CD4-positive, alpha-beta T cell treated with Interleukin-12 subunit alpha and Interleukin-12 subunit beta, for 1 hour (primary cell): ENCODE measurements around the gene ARX.

Source experiments
- DNase-seq: peaks from one replicate; pipeline ENCODE4 v3.0.0-alpha.2; 2020

Gene ARX

GRCh38 chrX:25016361-25016671, 551 bp upstream of the ARX start:
- DNase-seq, result no peak

GRCh38 chrX:25014366-25014838, 1.4 kb downstream of the ARX start:
- no peak for DNase-seq

GRCh38 chrX:25013632-25014365, 2.0 kb downstream of the ARX start:
- no peak for DNase-seq

GRCh38 chrX:25012793-25013631, 2.8 kb downstream of the ARX start:
- DNase-seq, result no peak

GRCh38 chrX:25012433-25012735, 3.4 kb downstream of the ARX start:
- no peak for DNase-seq

- no peak for DNase-seq
These were observed 4.0 kb downstream of the ARX start for GRCh38 chrX:25011589-25012432.

- DNase-seq, result no peak
These were observed 4.8 kb downstream of the ARX start for GRCh38 chrX:25010784-25011588.

GRCh38 chrX:25009407-25009806, 6.4 kb downstream of the ARX start:
- DNase-seq, result no peak

GRCh38 chrX:25007059-25008053, 8.4 kb downstream of the ARX start:
- DNase-seq, result no peak

GRCh38 chrX:25006586-25007058, 9.1 kb downstream of the ARX start:
- DNase-seq, result no peak

GRCh38 chrX:25005382-25006185, 10.2 kb downstream of the ARX start:
- DNase-seq, result no peak

GRCh38 chrX:25005034-25005381, 10.8 kb downstream of the ARX start:
- no peak for DNase-seq

GRCh38 chrX:25004485-25005032, 11.2 kb downstream of the ARX start:
- no peak for DNase-seq

- DNase-seq, result no peak
These were observed 11.7 kb downstream of the ARX start for GRCh38 chrX:25004040-25004439.

GRCh38 chrX:25003066-25003849, 12.5 kb downstream of the ARX start:
- no peak for DNase-seq

GRCh38 chrX:25002661-25003020, 13.1 kb downstream of the ARX start:
- no peak for DNase-seq

GRCh38 chrX:25001808-25002660, 13.7 kb downstream of the ARX start:
- DNase-seq, result no peak

- no peak for DNase-seq
These were observed 16.3 kb downstream of the ARX start for GRCh38 chrX:24999511-24999910.
